Measurements from ENCODE around the gene ATAD3B.

- TF ChIP-seq CTCF (IDR thresholded peaks at IDR 0.05) (no peak), POLR2AphosphoS5 (IDR thresholded peaks at IDR 0.05) (no peak), POLR2A (IDR thresholded peaks at IDR 0.05) (no peak)
Measured at GRCh38 chr1:1510912-1511532, 39.5 kb downstream of the ATAD3B start.
